ENCODE results near the gene ME1.
"Not testable (repeated sequence)": the region's sequence is repeated elsewhere in the genome, so short reads cannot be mapped to it uniquely, and the experiment has no call there.

The ME1 gene

GRCh38 chr6:83352424-83353061 lies 78.3 kb downstream of the ME1 start:
- DNase-seq: no peak

GRCh38 chr6:83343121-83343520 lies 87.7 kb downstream of the ME1 start:
- DNase-seq: no peak

GRCh38 chr6:83341765-83342164 lies 89.1 kb downstream of the ME1 start:
- DNase-seq: no peak

GRCh38 chr6:83333916-83334315 lies 96.9 kb downstream of the ME1 start:
- DNase-seq: not testable (repeated sequence)

GRCh38 chr6:83333500-83333899 lies 97.4 kb downstream of the ME1 start:
- DNase-seq: no peak

GRCh38 chr6:83314693-83315092 lies 116.2 kb downstream of the ME1 start:
- DNase-seq: no peak

GRCh38 chr6:83313882-83314281 lies 117.0 kb downstream of the ME1 start:
- no peak for DNase-seq

GRCh38 chr6:83311231-83311630 lies 119.6 kb downstream of the ME1 start:
- DNase-seq: no peak

GRCh38 chr6:83310046-83310445 lies 120.8 kb downstream of the ME1 start:
- DNase-seq: no peak

GRCh38 chr6:83309344-83309743 lies 121.5 kb downstream of the ME1 start:
- no peak for DNase-seq

- DNase-seq: no peak
Observed at GRCh38 chr6:83308833-83309232, 122.0 kb downstream of the ME1 start.

GRCh38 chr6:83307849-83308248 lies 123.0 kb downstream of the ME1 start:
- DNase-seq: no peak

- DNase-seq: no peak
Observed at GRCh38 chr6:83303426-83303825, 127.4 kb downstream of the ME1 start.

GRCh38 chr6:83294676-83295075 lies 136.2 kb downstream of the ME1 start:
- DNase-seq: no peak

- no peak for DNase-seq
Observed at GRCh38 chr6:83292900-83293843, 137.7 kb downstream of the ME1 start.

- not testable (repeated sequence) for DNase-seq
Observed at GRCh38 chr6:83287298-83287697, 143.6 kb downstream of the ME1 start.

GRCh38 chr6:83285917-83286316 lies 144.9 kb downstream of the ME1 start:
- DNase-seq: no peak

GRCh38 chr6:83273596-83273995 lies 157.3 kb downstream of the ME1 start:
- no peak for DNase-seq

GRCh38 chr6:83270971-83271719 lies 159.7 kb downstream of the ME1 start:
- no peak for DNase-seq

- no peak for DNase-seq
Observed at GRCh38 chr6:83265384-83265783, 165.5 kb downstream of the ME1 start.

GRCh38 chr6:83260577-83260976 lies 170.3 kb downstream of the ME1 start:
- DNase-seq: no peak

- DNase-seq: no peak
Observed at GRCh38 chr6:83258517-83258916, 172.3 kb downstream of the ME1 start.

- DNase-seq: no peak
Observed at GRCh38 chr6:83257791-83258190, 173.1 kb downstream of the ME1 start.

- not testable (repeated sequence) for DNase-seq
Observed at GRCh38 chr6:83256719-83257118, 174.1 kb downstream of the ME1 start.
